NOMO-1 (cell line): ENCODE measurements around the gene PAPLN.
"Not testable (repeated sequence)": the region's sequence is repeated elsewhere in the genome, so short reads cannot be mapped to it uniquely, and the experiment has no call there.

Source experiments
- DNase-seq, 2 experiments: peaks; one replicate each; lab custom pipeline; 2025; ENCODE audit not compliant: unreplicated experiment in 2 of 2; lab: John Stamatoyannopoulos, UW

The PAPLN gene

DNA sequence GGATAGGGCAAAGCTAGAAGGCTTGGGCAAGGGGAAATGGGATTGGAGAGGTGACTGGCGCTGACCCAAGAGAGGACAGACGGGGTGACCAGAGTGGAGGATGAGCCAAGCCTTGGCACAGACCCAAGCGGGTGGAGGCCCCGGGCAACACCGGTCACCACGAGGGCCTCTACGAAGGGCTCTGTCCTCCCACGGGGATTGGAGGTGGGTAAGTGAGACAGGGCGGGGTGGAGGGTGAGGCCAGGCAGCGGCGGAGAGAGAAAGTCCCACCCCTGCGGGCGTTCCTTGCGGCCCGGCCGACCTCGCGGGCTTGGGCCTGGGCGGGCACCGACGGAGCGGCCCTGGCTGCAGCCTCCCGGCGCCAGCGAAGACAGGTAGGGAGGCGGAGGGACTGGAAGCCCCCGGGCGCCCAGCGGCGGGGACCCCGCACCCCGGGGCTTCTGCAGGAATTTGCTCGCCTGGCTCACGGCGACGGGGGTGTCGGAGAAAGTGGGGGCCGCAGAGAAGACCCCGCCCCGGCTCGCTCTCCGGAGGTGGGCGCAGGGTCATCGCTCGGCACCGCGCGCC lies at the start of gene PAPLN:
TSS of gene PAPLN (plus strand) at position 288 of the 567 bp plus-strand sequence. CDS start 2,273 bp downstream, outside the sequence.
- DNase-seq = peak; percentile 38 to 62

DNA sequence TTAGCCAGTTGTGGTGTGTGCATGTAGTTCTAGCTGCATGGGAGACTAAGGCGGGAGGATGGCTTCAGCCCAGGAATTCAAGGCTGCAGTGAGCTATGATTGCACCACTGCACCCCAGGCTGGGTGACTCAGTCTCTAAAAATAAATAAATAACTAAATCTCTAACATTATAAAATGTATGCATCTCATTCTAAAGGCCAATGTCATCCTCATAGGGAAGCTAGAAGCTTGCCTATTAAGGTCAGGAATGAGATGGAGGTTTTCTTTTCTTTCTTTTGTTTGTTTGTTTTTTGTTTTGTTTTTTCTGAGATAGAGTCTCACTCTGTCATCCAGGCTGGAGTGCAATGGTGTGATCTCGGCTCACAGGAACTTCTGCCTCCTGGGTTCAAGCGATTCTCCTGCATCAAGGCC lies 48.8 kb upstream of the PAPLN start:
- no peak for DNase-seq

DNA sequence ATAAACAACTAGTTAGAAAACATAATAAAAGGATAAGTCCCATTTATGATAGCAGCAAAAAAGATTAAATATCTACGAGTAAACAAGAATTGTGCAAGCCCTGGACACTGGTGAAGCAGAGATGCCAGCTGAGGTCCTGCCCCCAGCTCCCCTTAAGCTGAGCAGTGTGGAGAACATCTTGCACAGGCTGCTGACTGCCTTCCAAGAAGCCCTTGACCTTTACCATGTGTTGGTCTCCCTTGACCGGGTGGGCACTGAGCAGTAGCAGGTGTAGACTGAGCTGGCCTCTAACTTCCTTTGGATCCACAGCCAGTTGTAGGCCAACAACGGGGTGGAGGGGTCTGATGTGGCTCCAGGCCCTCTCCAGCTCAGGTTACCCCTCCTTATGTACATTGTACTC lies 47.7 kb upstream of the PAPLN start:
- DNase-seq = no peak

GRCh38 chr14:73191441-73191840 lies 45.9 kb upstream of the PAPLN start:
- no peak for DNase-seq

- not testable (repeated sequence) for DNase-seq
Measured at GRCh38 chr14:73194306-73194705, 43.0 kb upstream of the PAPLN start.

GRCh38 chr14:73198253-73198652 lies 39.1 kb upstream of the PAPLN start:
- no peak for DNase-seq

DNA sequence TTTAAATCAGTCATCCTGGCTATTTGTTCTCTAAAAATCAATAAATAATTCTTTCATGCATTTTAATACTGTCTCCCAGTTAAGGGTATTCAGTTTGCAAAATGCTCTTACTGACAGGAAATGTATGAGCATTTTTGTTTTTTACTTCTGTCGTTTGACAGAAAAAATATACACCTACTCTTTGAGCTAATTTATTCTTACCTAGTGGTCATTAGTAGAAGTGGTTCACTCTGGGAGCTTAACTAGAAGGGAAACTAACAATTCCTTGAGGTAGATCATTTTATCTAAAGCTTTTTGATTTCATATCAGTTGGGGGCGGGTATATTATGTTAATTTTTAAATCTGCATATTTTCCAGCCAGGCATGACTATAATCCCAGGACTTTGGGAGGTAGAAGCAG lies 33.8 kb upstream of the PAPLN start:
- no peak for DNase-seq

DNA sequence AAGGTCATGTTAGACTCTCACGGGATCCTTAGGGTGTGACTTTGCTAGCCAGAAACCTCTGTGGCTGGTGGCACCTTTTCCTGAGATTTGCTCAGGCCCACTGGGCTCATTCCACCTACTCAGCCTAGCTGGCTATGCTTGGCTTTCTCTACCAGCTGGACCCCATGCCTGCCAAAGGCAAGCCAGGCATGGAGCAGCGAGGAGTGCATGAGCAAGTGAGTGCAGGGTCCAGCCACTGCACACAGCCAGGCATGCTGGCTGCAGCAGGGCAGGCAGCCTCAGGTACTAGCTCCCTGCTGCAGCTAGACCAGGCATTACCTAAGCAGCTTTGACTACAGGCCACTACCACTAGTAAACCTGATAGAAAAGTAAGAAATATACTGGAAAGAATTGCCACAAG lies 29.7 kb upstream of the PAPLN start:
- DNase-seq = no peak

GRCh38 chr14:73208390-73208789 lies 28.9 kb upstream of the PAPLN start:
- DNase-seq = no peak

GRCh38 chr14:73208846-73209245 lies 28.5 kb upstream of the PAPLN start:
- no peak for DNase-seq

GRCh38 chr14:73209953-73210352 lies 27.4 kb upstream of the PAPLN start:
- DNase-seq = no peak

DNA sequence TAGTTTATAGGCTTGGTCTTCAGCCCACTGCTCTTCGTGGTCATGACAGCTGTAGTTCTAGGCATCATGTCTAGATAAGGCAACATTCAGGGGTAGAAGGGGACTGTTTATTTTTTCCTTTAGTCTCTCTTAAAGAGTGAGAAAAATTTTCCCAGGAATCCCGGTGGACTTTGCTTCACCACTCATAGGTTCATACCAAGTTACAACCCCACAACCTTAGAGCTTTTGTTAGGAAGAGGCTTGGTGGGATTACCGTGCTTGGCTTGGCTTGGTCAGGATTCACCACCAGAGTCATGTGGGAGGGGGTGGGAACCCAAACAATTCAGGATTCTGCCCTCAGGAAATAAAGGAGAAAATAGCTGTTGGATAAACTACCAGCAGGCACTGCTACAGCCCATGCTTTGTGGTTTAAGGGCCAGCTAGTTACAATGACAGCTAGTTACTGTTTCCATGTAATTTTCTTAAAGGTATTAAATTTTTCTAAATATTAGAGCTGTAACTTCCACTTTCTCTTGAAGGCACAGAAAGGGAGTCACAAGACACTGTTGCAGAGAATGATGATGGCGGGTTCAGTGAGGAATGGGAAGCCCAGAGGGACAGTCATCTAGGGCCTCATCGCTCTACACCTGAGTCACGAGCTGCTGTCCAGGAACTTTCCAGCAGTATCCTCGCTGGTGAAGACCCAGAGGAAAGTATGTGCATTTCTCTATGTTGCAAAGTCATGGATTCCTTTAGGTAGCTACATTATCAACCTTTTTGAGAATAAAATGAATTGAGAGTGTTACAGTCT lies 25.9 kb upstream of the PAPLN start:
- DNase-seq = no peak

- DNase-seq = no peak
Measured at GRCh38 chr14:73216030-73216429, 21.3 kb upstream of the PAPLN start.

DNA sequence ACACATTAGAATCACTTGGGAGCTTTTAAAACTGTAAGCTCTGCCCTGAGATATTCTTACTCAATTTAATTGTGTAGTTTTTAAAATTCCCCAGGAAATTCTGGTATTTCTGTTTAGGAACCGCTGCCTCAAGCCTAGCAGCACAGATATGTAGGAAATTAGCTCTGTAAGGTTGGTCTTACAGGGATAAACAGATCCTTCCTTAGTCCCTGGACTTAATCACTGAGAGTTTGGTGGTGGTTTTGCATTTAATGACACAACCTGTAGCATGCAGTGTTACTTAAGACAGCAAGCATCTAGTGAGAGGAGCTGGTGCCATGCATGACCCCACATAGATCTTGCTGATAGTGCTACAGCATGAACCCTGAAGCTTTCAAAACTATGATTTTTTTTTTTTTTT lies 19.9 kb upstream of the PAPLN start:
- no peak for DNase-seq

DNA sequence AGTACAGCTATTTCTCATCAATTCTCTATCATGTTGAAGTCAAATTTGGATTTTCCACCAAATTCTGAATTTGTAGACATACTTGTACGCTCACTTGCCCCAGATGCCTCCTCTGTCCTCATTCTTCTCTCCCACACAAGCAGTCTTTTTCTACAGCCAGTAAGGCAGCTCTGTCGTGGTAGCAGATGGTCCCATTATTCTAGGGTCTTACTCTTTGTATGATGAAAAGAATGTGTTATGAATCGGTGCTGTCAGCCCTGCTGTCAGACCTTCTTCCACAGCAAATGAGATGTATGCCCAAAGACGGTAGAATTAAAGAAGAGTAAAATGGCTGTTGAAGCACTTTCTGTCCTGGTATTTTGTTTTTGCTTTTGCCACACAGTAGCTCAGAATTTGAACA lies 17.2 kb upstream of the PAPLN start:
- no peak for DNase-seq

DNA sequence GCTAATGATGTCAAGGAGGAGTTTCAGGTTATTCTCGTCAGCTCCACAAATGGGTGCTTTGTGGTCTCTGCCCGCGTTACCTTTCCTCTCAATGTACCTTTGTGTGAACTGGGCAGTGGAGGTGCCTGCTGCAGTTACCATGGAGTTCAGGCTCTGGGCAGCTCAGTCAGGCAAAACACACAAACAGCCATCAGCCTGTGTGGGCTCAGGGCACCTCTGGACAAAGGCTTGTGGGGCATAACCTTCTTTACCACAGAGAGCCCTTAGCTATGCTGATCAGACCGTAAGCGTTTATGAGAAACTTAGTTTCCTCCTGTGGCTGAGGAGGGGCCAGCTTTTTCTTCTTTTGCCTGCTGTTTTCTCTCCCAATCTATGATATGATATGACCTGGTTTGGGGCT lies 16.7 kb upstream of the PAPLN start:
- DNase-seq = no peak

DNA sequence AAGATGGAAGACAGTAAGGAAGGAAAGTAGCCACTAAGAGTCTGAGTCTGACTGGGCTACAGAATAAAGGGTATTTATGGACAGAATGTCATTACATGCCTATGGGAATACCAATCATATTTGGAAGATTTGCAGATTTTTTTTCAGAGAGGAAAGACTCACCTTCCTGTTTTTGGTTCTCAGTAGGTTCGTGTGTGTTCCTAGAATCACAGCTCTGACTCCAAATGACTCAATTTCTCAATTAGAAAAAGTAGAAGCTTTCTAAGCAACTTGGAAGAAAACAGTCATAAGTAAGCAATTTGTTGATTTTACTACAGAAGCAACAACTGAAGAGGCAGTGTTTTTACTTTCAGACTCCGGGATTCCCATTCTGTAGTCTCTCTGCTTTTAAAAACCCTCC lies 15.4 kb upstream of the PAPLN start:
- no peak for DNase-seq

DNA sequence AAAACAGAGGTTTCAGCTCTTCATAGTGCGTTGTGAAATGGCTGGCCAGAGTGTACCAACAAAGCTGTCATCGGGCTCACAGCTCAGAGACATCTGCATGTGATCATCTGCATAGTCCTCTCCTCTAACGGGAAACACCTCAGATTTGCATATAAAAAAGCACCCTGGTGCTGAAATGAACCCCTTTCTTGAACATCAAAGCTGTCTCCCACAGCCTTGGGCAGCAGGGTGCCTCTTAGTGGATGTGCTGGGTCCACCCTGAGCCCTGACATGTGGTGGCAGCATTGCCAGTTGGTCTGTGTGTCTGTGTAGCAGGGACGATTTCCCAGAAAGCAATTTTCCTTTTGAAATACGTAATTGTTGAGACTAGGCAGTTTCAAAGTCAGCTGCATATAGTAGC lies 14.3 kb upstream of the PAPLN start:
- no peak for DNase-seq

DNA sequence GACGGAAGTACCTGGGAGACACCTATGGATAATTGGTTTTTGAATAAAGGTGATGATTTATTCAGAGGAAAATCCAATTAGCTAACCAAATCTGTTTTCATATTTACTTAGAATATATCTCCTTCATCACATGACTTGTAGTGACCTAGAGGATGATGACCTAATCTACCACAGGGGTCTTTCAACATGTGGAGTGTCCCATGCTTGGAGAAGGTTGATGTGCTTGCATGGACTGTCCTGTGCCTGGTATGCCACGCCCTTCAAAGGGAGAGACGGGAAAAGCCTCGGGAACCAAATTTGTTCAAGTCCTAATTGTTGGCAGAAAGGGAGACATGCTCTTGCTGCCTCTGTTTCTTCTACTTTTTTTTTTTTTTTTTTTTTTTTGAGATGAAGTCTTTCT lies 11.8 kb upstream of the PAPLN start:
- no peak for DNase-seq

- no peak for DNase-seq
Measured at GRCh38 chr14:73227812-73228781, 9.2 kb upstream of the PAPLN start.

- no peak for DNase-seq
Measured at GRCh38 chr14:73230051-73230450, 7.3 kb upstream of the PAPLN start.
